ENCODE results near the gene LIPT1. TPM values are rescaled to one million over a fixed set of nuclear protein-coding genes. Genes with fewer than 3 reads are reported as not detected.

LIPT1 gene
- total RNA-seq, 1 experiment from 2014 or later: 10.3 TPM

- DNase-seq: no peak
- intact Hi-C loops (cut with micrococcal nuclease; ENCODE audit: unreplicated experiment): no loop called here
- no peaks in the 10 kb centered on the region for H3K9me2 ChIP-seq (ENCODE audit: insufficient read depth)
- ChIA-PET POLR2A (ENCODE audit: unreplicated experiment) (no interaction called here), CTCF (no interaction called here)
- peaks cover 22% of the 10 kb centered on the region for H3K36me3 ChIP-seq (ENCODE audit: low read depth)
- H3K4me2 ChIP-seq: no peak overlapping the region
- H3K4me3 ChIP-seq: no peak overlapping the region
- H2AFZ ChIP-seq: no peak overlapping the region
- no peak overlapping the region for H3K27ac ChIP-seq
- no peaks in the 10 kb centered on the region for H3K9me3 ChIP-seq (ENCODE audit: insufficient read depth, low read depth)
- TF ChIP-seq CTCF (conservative IDR thresholded peaks at IDR 0.05): no peak
- no peak for TF ChIP-seq EZH2 (IDR thresholded peaks at IDR 0.05; ENCODE audit: low read depth)
- no peaks in the 10 kb centered on the region for H3K27me3 ChIP-seq (ENCODE audit: insufficient read depth, low read depth)
- no TSS peak for BruUV-seq (replicated peaks)
- 0 out of 2 replicates have a peak, but pooled peaks cover 8% of the 10 kb centered on the region for H3K79me2 ChIP-seq (ENCODE audit: low read depth)
- H3F3A ChIP-seq (ENCODE audit: insufficient read depth, low read depth): no peaks in the 10 kb centered on the region
- H3K4me1 ChIP-seq (replicated peaks; ENCODE audit: insufficient read depth): no peaks in the 10 kb centered on the region
- H4K20me1 ChIP-seq (ENCODE audit: insufficient read depth): no peaks in the 10 kb centered on the region; the same call in 1 of the 2 replicates
These were observed 16.8 kb downstream of the LIPT1 start for GRCh38 chr2:99171377-99172140.

- H3K9me3 ChIP-seq (ENCODE audit: insufficient read depth, low read depth): no peaks in the 10 kb centered on the region
- no peaks in the 10 kb centered on the region for H3K27me3 ChIP-seq (ENCODE audit: insufficient read depth, low read depth)
- intact Hi-C loops (cut with micrococcal nuclease; ENCODE audit: unreplicated experiment): loop anchor here (1.0 kb wide), 3 partner anchors 26 to 309 kb away; partner anchors contain the start of genes C2orf15 and REV1
- peaks cover 37% of the 10 kb centered on the region for H3K4me1 ChIP-seq (replicated peaks; ENCODE audit: insufficient read depth)
- H3K27ac ChIP-seq: peak within 1 kb of the TSS; percentile 56
- BruUV-seq (replicated peaks): TSS peak; percentile 73
- peak within 1 kb of the TSS; percentile 98 for H2AFZ ChIP-seq
- peaks cover 12% of the 10 kb centered on the region; the same call in 1 of the 2 replicates for H3F3A ChIP-seq (ENCODE audit: insufficient read depth, low read depth)
- DNase-seq: peak; percentile 92 to 93
- 0 out of 2 replicates have a peak, but pooled peaks cover 15% of the 10 kb centered on the region for H3K36me3 ChIP-seq (ENCODE audit: low read depth)
- H3K79me2 ChIP-seq (ENCODE audit: low read depth): peaks cover 88% of the 10 kb centered on the region
- POLR2A ChIA-PET (ENCODE audit: unreplicated experiment): interaction anchor here (0.6 to 1.4 kb wide), 2 partner anchors 156 to 316 kb away, joined by 3 to 12 read pairs; partner anchors contain the start of genes EIF5B and TXNDC9
- peaks cover 17% of the 10 kb centered on the region for H4K20me1 ChIP-seq (ENCODE audit: insufficient read depth)
- H3K9me2 ChIP-seq (ENCODE audit: insufficient read depth): no peaks in the 10 kb centered on the region
- CTCF ChIA-PET: interaction anchor here (2.8 kb wide), 1 partner anchor 155 kb away, joined by 12 read pairs; the partner anchor contains the start of genes EIF5B and TXNDC9
- H3K4me3 ChIP-seq: peak within 1 kb of the TSS; percentile 84
- H3K4me2 ChIP-seq: peak within 1 kb of the TSS; percentile 87
- no peak for TF ChIP-seq EZH2 (IDR thresholded peaks at IDR 0.05; ENCODE audit: low read depth)
- no peak for TF ChIP-seq CTCF (conservative IDR thresholded peaks at IDR 0.05)
These were observed 26.2 kb downstream of the LIPT1 start, which contains the start of the genes MITD1 and MRPL30 for GRCh38 chr2:99180755-99181623. Gene MITD1 (minus strand): TSS chr2:99181058. CDS start chr2:99180981, 77 bp downstream. Gene MRPL30 (plus strand): TSS chr2:99181184. CDS start chr2:99186204, 5,020 bp downstream.

GRCh38 chr2:99181624-99182000, 26.8 kb downstream of the LIPT1 start:
- TF ChIP-seq CTCF (conservative IDR thresholded peaks at IDR 0.05) (no peak), EZH2 (IDR thresholded peaks at IDR 0.05; ENCODE audit: low read depth) (no peak)

More at GRCh38 chr2:99181624-99182000, 26.8 kb downstream of the LIPT1 start:
- H2AFZ ChIP-seq: peak overlapping the region; percentile 98
- H3F3A ChIP-seq (ENCODE audit: insufficient read depth, low read depth): peaks cover 12% of the 10 kb centered on the region; the same call in 1 of the 2 replicates
- peak overlapping the region; percentile 56 for H3K27ac ChIP-seq
- peak in 1 of 2 experiments; percentile 35 for DNase-seq
- peak overlapping the region; percentile 84 for H3K4me3 ChIP-seq
- peaks cover 37% of the 10 kb centered on the region for H3K4me1 ChIP-seq (replicated peaks; ENCODE audit: insufficient read depth)
- 0 out of 2 replicates have a peak, but pooled peaks cover 15% of the 10 kb centered on the region for H3K36me3 ChIP-seq (ENCODE audit: low read depth)
- ChIA-PET CTCF (interaction anchor here (2.8 kb wide), 1 partner anchor 155 kb away, joined by 12 read pairs; the partner anchor contains the start of genes EIF5B and TXNDC9), POLR2A (ENCODE audit: unreplicated experiment) (no interaction called here)
- H3K4me2 ChIP-seq: peak overlapping the region; percentile 87
- H3K27me3 ChIP-seq (ENCODE audit: insufficient read depth, low read depth): no peaks in the 10 kb centered on the region
- H4K20me1 ChIP-seq (ENCODE audit: insufficient read depth): peaks cover 17% of the 10 kb centered on the region
- intact Hi-C loops (cut with micrococcal nuclease; ENCODE audit: unreplicated experiment): loop anchor here (1.0 kb wide), 3 partner anchors 26 to 309 kb away; partner anchors contain the start of genes C2orf15 and REV1
- H3K79me2 ChIP-seq (ENCODE audit: low read depth): peaks cover 94% of the 10 kb centered on the region
- BruUV-seq (replicated peaks): no TSS peak
- H3K9me2 ChIP-seq (ENCODE audit: insufficient read depth): no peaks in the 10 kb centered on the region
- H3K9me3 ChIP-seq (ENCODE audit: insufficient read depth, low read depth): no peaks in the 10 kb centered on the region

Data from PC-9 (cell line).